ENCODE data around the gene SCNN1A. TPM values are rescaled to one million over a fixed set of nuclear protein-coding genes. Genes with fewer than 3 reads are reported as not detected.

SCNN1A gene
- total and polyA plus RNA-seq, 2 of the 13 experiments (the other 11 are each of a cell fraction or from before 2014, with no cell fraction given): 1.5 to 14.6 TPM

DNA sequence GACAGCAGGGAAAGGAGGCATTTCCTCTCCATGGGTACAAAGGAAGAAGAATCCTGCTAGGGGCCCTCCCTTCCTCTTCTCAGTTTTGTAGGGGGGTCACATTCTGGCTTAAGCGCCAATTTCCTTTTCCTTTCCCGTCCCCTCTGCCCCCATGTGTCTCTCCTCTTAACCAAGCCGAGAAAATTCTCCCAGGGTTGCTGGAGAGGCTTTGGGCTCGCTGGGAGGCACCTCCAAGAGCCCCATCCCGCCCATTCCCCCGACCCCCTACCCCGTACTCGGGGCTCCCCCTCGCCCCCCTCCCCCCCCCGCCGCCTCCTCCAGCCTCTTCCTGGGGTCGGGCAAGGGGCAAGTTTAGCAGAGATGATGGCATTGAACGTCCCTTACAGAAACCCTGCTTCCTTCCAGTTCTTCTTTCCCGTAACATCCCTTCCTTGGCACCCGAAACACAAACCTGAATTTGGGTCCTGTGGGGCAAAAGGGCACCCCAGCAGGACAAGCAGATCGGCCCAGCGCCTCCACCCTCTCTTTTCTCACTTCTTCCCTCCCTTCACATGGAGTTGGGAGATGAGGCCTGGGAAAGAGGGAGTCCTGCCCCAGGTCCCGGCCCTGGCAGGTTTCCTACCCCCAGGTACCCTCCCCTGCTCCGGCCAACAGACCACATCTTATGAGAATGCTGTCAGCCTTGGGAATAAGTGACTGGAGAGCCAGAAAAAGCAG lies 51.2 kb downstream of the SCNN1A start:
- no peak for DNase-seq (ENCODE audit: low spot score)
- H3K27ac ChIP-seq (ENCODE audit: extremely low read length, insufficient read depth, low read length): peak overlapping the region; percentile 37
- H4K20me1 ChIP-seq (ENCODE audit: insufficient read depth, low read length): no peaks in the 10 kb centered on the region
- FAIRE-seq: no peak
- no TSS peak for BruUV-seq (replicated peaks)
- H3K79me2 ChIP-seq (ENCODE audit: insufficient read depth, low read length): no peaks in the 10 kb centered on the region
- peaks cover 46% of the 10 kb centered on the region for H3K4me1 ChIP-seq (ENCODE audit: insufficient read depth, low read length)
- intact Hi-C loops (cut with micrococcal nuclease; ENCODE audit: unreplicated experiment) (no loop called here), in situ Hi-C loops (cut with HindIII; ENCODE audit: extremely low pct_ligation_motif_present, low pct_unique_long_range_greater_than_20kb) (no loop called here)
- WGBS (ENCODE audit: low lambda C conversion rate): 86% methylated on average over 19 of the region's 19 CpGs
- POLR2A ChIA-PET: interaction anchor here (1.2 to 4.4 kb wide), 4 partner anchors 11 to 59 kb away, joined by 5 to 82 read pairs (median 34); partner anchors contain the start of gene LTBR
- TF ChIP-seq POLR2A (IDR thresholded peaks at IDR 0.05; ENCODE audit: insufficient read depth in 1 of 2, low read depth in 2 of 2, low read length in 2 of 2): 0 out of 4 replicates have a peak, but pooled peaks of 1 of the 2 experiments have one; percentile 12
- TF ChIP-seq ZNF282 (IDR thresholded peaks at IDR 0.05; ENCODE audit: partially characterized antibody): no peak
- H3K4me3 ChIP-seq (replicated peaks in 1 of 3; ENCODE audit: insufficient read depth in 1 of 3, low read depth in 2 of 3, low read length in 3 of 3): no peak overlapping the region
- no peak overlapping the region for H3K9ac ChIP-seq (ENCODE audit: insufficient read depth, low read depth, low read length)
- H3K27me3 ChIP-seq (ENCODE audit: control insufficient read depth in 1 of 2, insufficient read depth in 2 of 2, low read length in 2 of 2): no peaks in the 10 kb centered on the region
- peaks cover 6 to 21% of the 10 kb centered on the region in 2 experiments; a peak in 4 of 5 replicates for H3K36me3 ChIP-seq (replicated peaks in 1 of 2; ENCODE audit: control insufficient read depth in 1 of 2, insufficient read depth in 2 of 2, low read length in 2 of 2)
- H2AFZ ChIP-seq (ENCODE audit: low read length): no peak overlapping the region
- ATAC-seq: no peak
- CTCF ChIA-PET (ENCODE audit: low intra/inter-chr PET ratio, low total read pairs): interaction anchor here (0.7 to 1.7 kb wide), 4 partner anchors 43 to 141 kb away, joined by 3 to 7 read pairs (median 6); no protein-coding TSS in a partner anchor
- no peak overlapping the region for H3K4me2 ChIP-seq (ENCODE audit: low read depth, low read length)
- no peaks in the 10 kb centered on the region for H3K9me3 ChIP-seq (ENCODE audit: low read length)

DNA sequence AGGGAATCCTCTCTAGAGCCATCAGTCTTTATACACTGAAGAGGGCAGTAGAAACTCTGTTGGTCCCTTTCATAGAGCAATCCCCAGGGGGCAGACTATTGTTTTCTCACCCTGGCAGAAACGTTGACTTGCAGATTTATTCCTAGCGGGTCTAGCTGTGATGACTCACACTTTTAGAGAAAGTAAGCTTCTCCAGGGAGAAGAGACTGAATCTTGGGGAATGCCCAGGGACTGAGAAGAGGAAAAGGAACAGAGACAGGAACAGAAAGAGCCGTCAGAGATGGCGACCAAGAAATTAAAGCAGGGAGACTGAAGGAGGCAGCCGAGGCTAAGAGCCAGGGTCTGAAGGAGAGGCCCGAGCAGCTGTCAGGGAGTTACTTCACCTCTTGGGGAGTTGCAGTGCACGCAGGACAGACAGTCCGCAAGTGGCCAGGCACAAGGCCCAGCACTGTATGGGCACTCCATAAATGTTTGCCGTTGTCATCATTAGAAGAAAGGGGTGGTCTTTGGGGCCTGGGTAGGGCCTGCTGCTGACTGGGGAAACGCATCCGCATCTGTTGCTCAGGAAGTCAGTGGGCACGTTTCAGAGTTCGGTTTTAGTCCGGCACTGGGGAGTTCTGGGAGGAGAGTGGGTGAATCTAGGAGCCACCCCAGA lies 51.9 kb downstream of the SCNN1A start:
- Histone ChIP-seq H3K27ac (ENCODE audit: extremely low read length, insufficient read depth, low read length) (peak overlapping the region; percentile 37), H3K4me2 (ENCODE audit: low read depth, low read length) (no peak overlapping the region), H3K36me3 (replicated peaks in 1 of 2; ENCODE audit: control insufficient read depth in 1 of 2, insufficient read depth in 2 of 2, low read length in 2 of 2) (peaks cover 6 to 23% of the 10 kb centered on the region in 2 experiments; a peak in 4 of 5 replicates), H4K20me1 (ENCODE audit: insufficient read depth, low read length) (no peaks in the 10 kb centered on the region), H3K9ac (ENCODE audit: insufficient read depth, low read depth, low read length) (no peak overlapping the region), H3K4me3 (replicated peaks in 1 of 3; ENCODE audit: insufficient read depth in 1 of 3, low read depth in 2 of 3, low read length in 3 of 3) (no peak overlapping the region), H3K79me2 (ENCODE audit: insufficient read depth, low read length) (no peaks in the 10 kb centered on the region), H3K9me3 (ENCODE audit: low read length) (no peaks in the 10 kb centered on the region), H2AFZ (ENCODE audit: low read length) (no peak overlapping the region), H3K27me3 (ENCODE audit: control insufficient read depth in 1 of 2, insufficient read depth in 2 of 2, low read length in 2 of 2) (no peaks in the 10 kb centered on the region), H3K4me1 (ENCODE audit: insufficient read depth, low read length) (peaks cover 46% of the 10 kb centered on the region)
- ATAC-seq: peak; percentile 67
- DNase-seq (ENCODE audit: low spot score): peak; percentile 78
- peak; percentile 76 for FAIRE-seq
- intact Hi-C loops (cut with micrococcal nuclease; ENCODE audit: unreplicated experiment): no loop called here
- in situ Hi-C loops (cut with HindIII; ENCODE audit: extremely low pct_ligation_motif_present, low pct_unique_long_range_greater_than_20kb): no loop called here
- POLR2A ChIA-PET: interaction anchor here (0.9 to 4.4 kb wide), 9 partner anchors 12 to 147 kb away, joined by 3 to 62 read pairs (median 5); partner anchors contain the start of genes LTBR, TNFRSF1A and VAMP1
- BruUV-seq (replicated peaks): no TSS peak
- WGBS (ENCODE audit: low lambda C conversion rate): 76% methylated on average over 14 of the region's 14 CpGs
- CTCF ChIA-PET (ENCODE audit: low intra/inter-chr PET ratio, low total read pairs): interaction anchor here (0.7 to 1.7 kb wide), 4 partner anchors 44 to 142 kb away, joined by 3 to 7 read pairs (median 6); no protein-coding TSS in a partner anchor
- TF ChIP-seq HMG20B (CRISPR knock-in tag; conservative IDR thresholded peaks at IDR 0.05) (no peak), NRL (CRISPR knock-in tag; IDR thresholded peaks at IDR 0.05; ENCODE audit: borderline replicate concordance) (no peak), KMT2A (CRISPR knock-in tag; IDR thresholded peaks at IDR 0.05) (no peak), SMAD3 (CRISPR knock-in tag; IDR thresholded peaks at IDR 0.05) (no peak), MAFF (IDR thresholded peaks at IDR 0.05; ENCODE audit: low read depth, low read length) (peak; percentile 50), NFRKB (IDR thresholded peaks at IDR 0.05) (no peak), SAFB2 (CRISPR knock-in tag; IDR thresholded peaks at IDR 0.05; ENCODE audit: borderline replicate concordance, low read depth) (no peak), MBD4 (IDR thresholded peaks at IDR 0.05; ENCODE audit: borderline replicate concordance, low read length) (0 out of 2 replicates have a peak, but pooled peaks have one; percentile 48), ZNF263 (CRISPR knock-in tag; IDR thresholded peaks at IDR 0.05) (no peak), POLR2A (IDR thresholded peaks at IDR 0.05; ENCODE audit: insufficient read depth in 1 of 2, low read depth in 2 of 2, low read length in 2 of 2) (no peak), CENPX (CRISPR knock-in tag; IDR thresholded peaks at IDR 0.05) (no peak)
- TF ChIP-seq, protein P1, sequence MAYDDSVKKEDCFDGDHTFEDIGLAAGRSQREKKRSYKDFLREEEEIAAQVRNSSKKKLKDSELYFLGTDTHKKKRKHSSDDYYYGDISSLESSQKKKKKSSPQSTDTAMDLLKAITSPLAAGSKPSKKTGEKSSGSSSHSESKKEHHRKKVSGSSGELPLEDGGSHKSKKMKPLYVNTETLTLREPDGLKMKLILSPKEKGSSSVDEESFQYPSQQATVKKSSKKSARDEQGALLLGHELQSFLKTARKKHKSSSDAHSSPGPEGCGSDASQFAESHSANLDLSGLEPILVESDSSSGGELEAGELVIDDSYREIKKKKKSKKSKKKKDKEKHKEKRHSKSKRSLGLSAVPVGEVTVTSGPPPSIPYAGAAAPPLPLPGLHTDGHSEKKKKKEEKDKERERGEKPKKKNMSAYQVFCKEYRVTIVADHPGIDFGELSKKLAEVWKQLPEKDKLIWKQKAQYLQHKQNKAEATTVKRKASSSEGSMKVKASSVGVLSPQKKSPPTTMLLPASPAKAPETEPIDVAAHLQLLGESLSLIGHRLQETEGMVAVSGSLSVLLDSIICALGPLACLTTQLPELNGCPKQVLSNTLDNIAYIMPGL (CRISPR knock-in tag; IDR thresholded peaks at IDR 0.05; ENCODE audit: borderline replicate concordance in 1 of 2, low read depth in 1 of 2): 0 out of 4 replicates have a peak, but pooled peaks of 1 of the 2 experiments have one; percentile 48
- TF ChIP-seq, protein P2, sequence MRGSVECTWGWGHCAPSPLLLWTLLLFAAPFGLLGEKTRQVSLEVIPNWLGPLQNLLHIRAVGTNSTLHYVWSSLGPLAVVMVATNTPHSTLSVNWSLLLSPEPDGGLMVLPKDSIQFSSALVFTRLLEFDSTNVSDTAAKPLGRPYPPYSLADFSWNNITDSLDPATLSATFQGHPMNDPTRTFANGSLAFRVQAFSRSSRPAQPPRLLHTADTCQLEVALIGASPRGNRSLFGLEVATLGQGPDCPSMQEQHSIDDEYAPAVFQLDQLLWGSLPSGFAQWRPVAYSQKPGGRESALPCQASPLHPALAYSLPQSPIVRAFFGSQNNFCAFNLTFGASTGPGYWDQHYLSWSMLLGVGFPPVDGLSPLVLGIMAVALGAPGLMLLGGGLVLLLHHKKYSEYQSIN (CRISPR knock-in tag; IDR thresholded peaks at IDR 0.05; ENCODE audit: borderline replicate concordance): no peak

Measured in HepG2 (cell line).